Activated CD8-positive, alpha-beta memory T cell treated with anti-CD3 and anti-CD28 coated beads, Interleukin-2, amount 50 U/mL, for 24 hours (primary cell): ENCODE data around the gene SOX21.
"Not testable (repeated sequence)": the region's sequence is repeated elsewhere in the genome, so short reads cannot be mapped to it uniquely, and the experiment has no call there.

Source experiments
- DNase-seq: peaks from one replicate; pipeline ENCODE4 v3.0.0-alpha.2; 2020; ENCODE audit errors: extremely low read depth

The SOX21 gene

GRCh38 chr13:94712287-94712811 is at the start of gene SOX21:
TSS of gene SOX21 (minus strand) at chr13:94712545. CDS start at chr13:94712049, 496 bp downstream.
- DNase-seq: no peak

GRCh38 chr13:94761407-94761806 is 49.1 kb upstream of the SOX21 start:
- DNase-seq: no peak

GRCh38 chr13:94759120-94759728 is 46.9 kb upstream of the SOX21 start:
- no peak for DNase-seq

GRCh38 chr13:94758436-94758960 is 46.2 kb upstream of the SOX21 start:
- DNase-seq: no peak

GRCh38 chr13:94753327-94753726 is 41.0 kb upstream of the SOX21 start:
- DNase-seq: no peak

- no peak for DNase-seq
Observed at GRCh38 chr13:94749162-94749561, 36.8 kb upstream of the SOX21 start.

- no peak for DNase-seq
Observed at GRCh38 chr13:94739235-94739634, 26.9 kb upstream of the SOX21 start.

- no peak for DNase-seq
Observed at GRCh38 chr13:94731028-94731427, 18.7 kb upstream of the SOX21 start.

GRCh38 chr13:94729941-94730340 is 17.6 kb upstream of the SOX21 start:
- DNase-seq: not testable (repeated sequence)

GRCh38 chr13:94726425-94726824 is 14.1 kb upstream of the SOX21 start:
- no peak for DNase-seq

- no peak for DNase-seq
Observed at GRCh38 chr13:94722609-94723345, 10.4 kb upstream of the SOX21 start.

GRCh38 chr13:94718697-94719096 is 6.4 kb upstream of the SOX21 start:
- not testable (repeated sequence) for DNase-seq

- no peak for DNase-seq
Observed at GRCh38 chr13:94717916-94718315, 5.6 kb upstream of the SOX21 start.

- DNase-seq: no peak
Observed at GRCh38 chr13:94716016-94716415, 3.7 kb upstream of the SOX21 start.

GRCh38 chr13:94713561-94714182 is 1.3 kb upstream of the SOX21 start:
- no peak for DNase-seq

- no peak for DNase-seq
Observed at GRCh38 chr13:94712812-94713560, 641 bp upstream of the SOX21 start.

GRCh38 chr13:94711561-94712286 is 621 bp downstream of the SOX21 start:
- no peak for DNase-seq

- no peak for DNase-seq
Observed at GRCh38 chr13:94710881-94711560, 1.3 kb downstream of the SOX21 start.

- DNase-seq: no peak
Observed at GRCh38 chr13:94710065-94710781, 2.1 kb downstream of the SOX21 start.
